Upper lobe of left lung (tissue), 6 donors: ENCODE data around the gene CENPP. TPM values are rescaled to one million over a fixed set of nuclear protein-coding genes. Genes with fewer than 3 reads are reported as not detected.

Source experiments
- ATAC-seq, 2 donors: fragments of 200-7000 bp; cut with Tn5 transposase; one replicate each; pipeline ENCODE4 v1.9.1; 2022; ENCODE audit warnings: mild to moderate bottlenecking in 2 of 2, moderate library complexity in 2 of 2; ENCODE audit not compliant: low FRiP score in 2 of 2
- DNase-seq, 2 donors: peaks; one replicate each; pipeline ENCODE4 v3.0.0-alpha.2; 2019 to 2020
- H3K27ac ChIP-seq, 4 donors: fragments of 200-600 bp; sonication (generic); one replicate each; pipeline ENCODE4 v1.5.1; 2016 to 2019
- H3K27me3 ChIP-seq, 4 donors: fragments of 200-600 bp; sonication (generic); one replicate each; pipeline ENCODE4 v1.5.1; 2017 to 2019
- H3K36me3 ChIP-seq, 4 donors: fragments of 200-600 bp; sonication (generic); one replicate each; pipeline ENCODE4 v1.5.1; 2016 to 2019
- H3K4me1 ChIP-seq, 4 donors: fragments of 200-600 bp; sonication (generic); one replicate each; pipeline ENCODE4 v1.5.1; 2018 to 2019
- H3K4me3 ChIP-seq, 4 donors: fragments of 200-600 bp; sonication (generic); one replicate each; pipeline ENCODE4 v1.5.1; 2017 to 2019; ENCODE audit warnings: mild to moderate bottlenecking in 2 of 4, moderate library complexity in 1 of 4
- H3K9me3 ChIP-seq, 4 donors: fragments of 200-600 bp; sonication (generic); one replicate each; pipeline ENCODE4 v1.5.1; 2018 to 2019
- CTCF ChIP-seq, 6 experiments: fragments of 450-650 bp in 4 of 6; fragments of 200-600 bp in 2 of 6; sonication (generic) in 2 of 6; IDR thresholded peaks; one replicate each; pipeline ENCODE4 v1.5.1; 2016 to 2019; ENCODE audit warnings: antibody characterized with exemption in 6 of 6
- EP300 ChIP-seq, 4 donors: sonication (generic); formaldehyde crosslinking; IDR thresholded peaks; one replicate each; pipeline ENCODE4 v1.5.1; 2017; ENCODE audit warnings: antibody characterized with exemption in 4 of 4, control low read depth in 2 of 4
- POLR2A ChIP-seq, 4 donors: fragments of 450-650 bp; IDR thresholded peaks; one replicate each; pipeline ENCODE4 v1.5.1; 2016 to 2017; ENCODE audit warnings: antibody characterized with exemption in 4 of 4, mild to moderate bottlenecking in 2 of 4
- POLR2AphosphoS5 ChIP-seq, 2 donors: sonication (generic); formaldehyde crosslinking; IDR thresholded peaks; one replicate each; pipeline ENCODE4 v1.5.1; 2017; ENCODE audit warnings: antibody characterized with exemption in 2 of 2
- WGBS, 2 donors: methylation state at CpG; one replicate each; pipeline ENCODE4 v1.1.5; 2017 to 2018; 5-methylcytosine and 5-hydroxymethylcytosine counted together
- total RNA-seq, 6 donors: library from RNA; depleted of rRNA in 4 of 6; stranded (reverse); fragments of >200 nt in 4 of 6; gene quantifications; one replicate each; pipeline versions ENCODE4 v1.1.0 to v1.2.1, GENCODE V29; 2016 to 2021
- donor health status: DM: no; HTN: no; CAD: no; lungs with moderate emphysema.
- donor health status: DM: no; HTN: yes; CAD: no; lungs with severe emphysema.

CENPP gene
- total RNA-seq, 6 donors from 2014 or later: 2.9 to 17.8 (median 4.9) TPM

GRCh38 chr9:92607773-92608172, 282.0 kb downstream of the CENPP start:
- Histone ChIP-seq H3K4me1 (peaks cover 0 to 4% (median 3%) of the 10 kb centered on the region in 4 donors), H3K27me3 (no peaks in the 10 kb centered on the region), H3K27ac (no peak overlapping the region), H3K9me3 (no peaks in the 10 kb centered on the region), H3K36me3 (peaks cover 0 to 16% (median 11%) of the 10 kb centered on the region in 4 donors), H3K4me3 (no peak overlapping the region)
- 40 to 49% methylated on average over 4 of the region's 4 CpGs for WGBS, 2 donors
- ATAC-seq (peak in 1 of 2 donors; percentile 13), DNase-seq (no peak)
- TF ChIP-seq POLR2AphosphoS5 (IDR thresholded peaks at IDR 0.05): no peak
- no peak for TF ChIP-seq POLR2A (IDR thresholded peaks at IDR 0.05)

- WGBS, 2 donors: 57 to 74% methylated on average over 10 of the region's 10 CpGs
- DNase-seq (no peak), ATAC-seq (no peak)
- no peaks in the 10 kb centered on the region for H3K27me3 ChIP-seq
- no peaks in the 10 kb centered on the region for H3K9me3 ChIP-seq
- H3K4me3 ChIP-seq: no peak overlapping the region
- peak overlapping the region in 2 of 4 donors; percentile 22 to 49 for H3K27ac ChIP-seq
- H3K36me3 ChIP-seq: peaks cover 0 to 21% (median 13%) of the 10 kb centered on the region in 4 donors
- H3K4me1 ChIP-seq: peaks cover 0 to 4% (median 3%) of the 10 kb centered on the region in 4 donors
- TF ChIP-seq CTCF (IDR thresholded peaks at IDR 0.05) (no peak), POLR2A (IDR thresholded peaks at IDR 0.05) (no peak)
These were observed 282.6 kb downstream of the CENPP start for GRCh38 chr9:92608241-92608908.

- H3K27me3 ChIP-seq: no peaks in the 10 kb centered on the region
- ATAC-seq (peak in 1 of 2 donors; percentile 52), DNase-seq (peak in 1 of 2 donors; percentile 61)
- H3K36me3 ChIP-seq: peaks cover 0 to 27% (median 16%) of the 10 kb centered on the region in 4 donors
- H3K27ac ChIP-seq: peak overlapping the region in 3 of 4 donors; percentile 22 to 49 (median 48)
- H3K9me3 ChIP-seq: no peaks in the 10 kb centered on the region
- no peak for TF ChIP-seq CTCF (IDR thresholded peaks at IDR 0.05)
- no peak for TF ChIP-seq POLR2A (IDR thresholded peaks at IDR 0.05)
- no peak for TF ChIP-seq POLR2AphosphoS5 (IDR thresholded peaks at IDR 0.05)
- no peak for TF ChIP-seq EP300 (IDR thresholded peaks at IDR 0.05)
- WGBS, 2 donors: 63 to 72% methylated on average over 9 to 11 of the region's 11 CpGs
- no peak overlapping the region for H3K4me3 ChIP-seq
- H3K4me1 ChIP-seq: peaks cover 0 to 4% (median 3%) of the 10 kb centered on the region in 4 donors
These were observed 283.2 kb downstream of the CENPP start for GRCh38 chr9:92608909-92609445.

GRCh38 chr9:92610470-92611420, 285.0 kb downstream of the CENPP start:
- peak overlapping the region in 3 of 4 donors; percentile 6 to 49 (median 8) for H3K27ac ChIP-seq
- H3K9me3 ChIP-seq: no peaks in the 10 kb centered on the region
- H3K4me1 ChIP-seq: peaks cover 0 to 5% (median 4%) of the 10 kb centered on the region in 4 donors
- 86 to 93% methylated on average over 20 to 32 of the region's 32 CpGs for WGBS, 2 donors
- TF ChIP-seq POLR2A (IDR thresholded peaks at IDR 0.05) (no peak), EP300 (IDR thresholded peaks at IDR 0.05) (peak in 2 of 4 donors; percentile 17 to 38), CTCF (IDR thresholded peaks at IDR 0.05) (no peak), POLR2AphosphoS5 (IDR thresholded peaks at IDR 0.05) (peak; percentile 41 to 68)
- H3K36me3 ChIP-seq: peaks cover 7 to 40% (median 26%) of the 10 kb centered on the region in 4 donors
- H3K4me3 ChIP-seq: no peak overlapping the region
- H3K27me3 ChIP-seq: no peaks in the 10 kb centered on the region
- ATAC-seq (peak; percentile 47 to 57), DNase-seq (peak in 1 of 2 donors; percentile 59)
